Esophagus squamous epithelium (tissue), 5 donors: ENCODE measurements around the gene TRPC4. TPM values are rescaled to one million over a fixed set of nuclear protein-coding genes. Genes with fewer than 3 reads are reported as not detected.
"Not testable (repeated sequence)": the region's sequence is repeated elsewhere in the genome, so short reads cannot be mapped to it uniquely, and the experiment has no call there.

Source experiments
- DNase-seq: peaks from one replicate; lab custom pipeline; 2025; lab: John Stamatoyannopoulos, UW
- H3K27ac ChIP-seq, 4 donors: fragments of 200-600 bp; sonication (generic); one replicate each; pipeline ENCODE4 v1.5.1; 2016 to 2019; ENCODE audit warnings: mild to moderate bottlenecking in 1 of 4
- H3K27me3 ChIP-seq, 4 donors: fragments of 200-600 bp; sonication (generic); 1 replicate in 3 of 4; 2 replicates in 1 of 4; pipeline versions ENCODE4 v1.5.1 to v1.6.0; 2017 to 2021; ENCODE audit warnings: antibody characterized with exemption in 1 of 4
- H3K36me3 ChIP-seq, 3 donors: fragments of 200-600 bp; sonication (generic); one replicate each; pipeline ENCODE4 v1.5.1; 2016 to 2019
- H3K4me1 ChIP-seq, 3 donors: fragments of 200-600 bp; sonication (generic); one replicate each; pipeline ENCODE4 v1.5.1; 2017 to 2019
- H3K4me3 ChIP-seq, 4 donors: fragments of 200-600 bp; sonication (generic); 1 replicate in 3 of 4; 2 replicates in 1 of 4; pipeline ENCODE4 v1.5.1; 2016 to 2019; ENCODE audit warnings: mild to moderate bottlenecking in 2 of 4, moderate library complexity in 1 of 4
- H3K9me3 ChIP-seq, 3 donors: fragments of 200-600 bp; sonication (generic); one replicate each; pipeline ENCODE4 v1.5.1; 2016 to 2019
- CTCF ChIP-seq, 6 experiments: fragments of 450-650 bp in 4 of 6; fragments of 200-600 bp in 2 of 6; sonication (generic) in 2 of 6; IDR thresholded peaks; one replicate each; pipeline ENCODE4 v1.5.1; 2016 to 2019; ENCODE audit warnings: antibody characterized with exemption in 6 of 6, mild to moderate bottlenecking in 4 of 6, moderate library complexity in 4 of 6
- POLR2A ChIP-seq, 4 donors: fragments of 450-650 bp; IDR thresholded peaks; one replicate each; pipeline ENCODE4 v1.6.1; 2017; ENCODE audit warnings: antibody characterized with exemption in 4 of 4, mild to moderate bottlenecking in 4 of 4, moderate library complexity in 3 of 4
- WGBS, 2 donors: methylation state at CpG; one replicate each; pipeline ENCODE4 v1.1.5; 2018; 5-methylcytosine and 5-hydroxymethylcytosine counted together
- intact Hi-C: fragments of 100-400 bp; cut with DNase I; formaldehyde crosslinking; loops from one replicate; pipeline ENCODE4 v1.15.0; 2022
- small RNA-seq, 4 donors: library from RNA; depleted of rRNA; stranded (forward); fragments of <200 nt; gene quantifications; one replicate each; pipeline ENCODE3, GENCODE V24; 2016
- total RNA-seq, 4 donors: library from RNA; depleted of rRNA; stranded (reverse); fragments of >200 nt; gene quantifications; one replicate each; pipeline ENCODE4 v1.1.0, GENCODE V29; 2016
- donor health status: DM: yes; HTN: yes; CAD: no.

Gene TRPC4
- total RNA-seq, 4 donors from 2014 or later, result 0.09 to 0.19 (median 0.13) TPM; not detected in 1

- Histone ChIP-seq H3K4me1 (no peaks in the 10 kb centered on the region), H3K9me3 (no peaks in the 10 kb centered on the region), H3K27ac (no peak overlapping the region), H3K27me3 (no peaks in the 10 kb centered on the region), H3K4me3 (no peak overlapping the region), H3K36me3 (no peaks in the 10 kb centered on the region)
- no peak for DNase-seq
- TF ChIP-seq CTCF (IDR thresholded peaks at IDR 0.05) (no peak), POLR2A (IDR thresholded peaks at IDR 0.05) (no peak)
- intact Hi-C loops, result no loop called here
These were observed 274.4 kb downstream of the TRPC4 start for GRCh38 chr13:37595162-37595561.

GRCh38 chr13:37594550-37594949 is 275.0 kb downstream of the TRPC4 start:
- H3K9me3 ChIP-seq, result no peaks in the 10 kb centered on the region
- intact Hi-C loops, result no loop called here
- 46 to 47% methylated on average over 2 of the region's 2 CpGs for WGBS, 2 donors
- DNase-seq, result no peak
- H3K4me3 ChIP-seq, result no peak overlapping the region
- H3K36me3 ChIP-seq, result no peaks in the 10 kb centered on the region
- no peaks in the 10 kb centered on the region for H3K4me1 ChIP-seq
- H3K27ac ChIP-seq, result no peak overlapping the region
- TF ChIP-seq POLR2A (IDR thresholded peaks at IDR 0.05) (no peak), CTCF (IDR thresholded peaks at IDR 0.05) (no peak)
- no peaks in the 10 kb centered on the region for H3K27me3 ChIP-seq

- WGBS, 2 donors, result 77 to 87% methylated on average over 4 of the region's 4 CpGs
- DNase-seq, H3K9me3 ChIP-seq, H3K4me1 ChIP-seq, H3K27me3 ChIP-seq, intact Hi-C loops, H3K27ac ChIP-seq, H3K4me3 ChIP-seq, H3K36me3 ChIP-seq: not testable (repeated sequence)
These were observed 280.2 kb downstream of the TRPC4 start for GRCh38 chr13:37589381-37589780.

- no peak overlapping the region for H3K27ac ChIP-seq
- H3K36me3 ChIP-seq, result no peaks in the 10 kb centered on the region
- no peaks in the 10 kb centered on the region for H3K27me3 ChIP-seq
- H3K9me3 ChIP-seq, result no peaks in the 10 kb centered on the region
- intact Hi-C loops, result no loop called here
- H3K4me1 ChIP-seq, result no peaks in the 10 kb centered on the region
- TF ChIP-seq CTCF (IDR thresholded peaks at IDR 0.05) (no peak), POLR2A (IDR thresholded peaks at IDR 0.05) (no peak)
- DNase-seq, result no peak
- 51 to 60% methylated on average over 2 of the region's 2 CpGs for WGBS, 2 donors
- H3K4me3 ChIP-seq, result no peak overlapping the region
These were observed 282.3 kb downstream of the TRPC4 start for GRCh38 chr13:37587236-37587635.

Small RNA genes within 50 kb of the gene (small RNA-seq; reads per million reads assigned to genes)
- 0 reads per million in 4 donors for gene RNA5SP26
